ENCODE measurements around the gene PIK3R2.

GRCh38 chr19:18114483-18114882 lies 38.5 kb upstream of the PIK3R2 start:
- TF ChIP-seq CTCF (IDR thresholded peaks at IDR 0.05) (no peak), POLR2AphosphoS5 (IDR thresholded peaks at IDR 0.05) (no peak)

Data from transverse colon (tissue), 4 donors.